Hepatocyte (in vitro differentiated cells): Measurements from ENCODE around the gene NPB. TPM values are rescaled to one million over a fixed set of nuclear protein-coding genes. Genes with fewer than 3 reads are reported as not detected.

Experiments used
- DNase-seq: peaks from one replicate; pipeline ENCODE4 v3.0.0-alpha.2; 2016; ENCODE audit warnings: low spot score
- H2AFZ ChIP-seq: fragments of 200-600 bp; sonication (generic); 2 replicates; pipeline ENCODE4 v1.6.0; 2016; ENCODE audit warnings: antibody characterized with exemption, mild to moderate bottlenecking
- H3K27ac ChIP-seq: fragments of 200-600 bp; sonication (generic); 2 replicates; pipeline ENCODE4 v1.5.1; 2016; ENCODE audit warnings: mild to moderate bottlenecking
- H3K27me3 ChIP-seq: fragments of 200-600 bp; sonication (generic); 2 replicates; pipeline ENCODE4 v1.6.1; 2016
- H3K36me3 ChIP-seq: fragments of 200-600 bp; sonication (generic); replicated peaks from 2 replicates; pipeline ENCODE4 v1.5.1; 2016; ENCODE audit warnings: low read depth; ENCODE audit not compliant: insufficient read depth
- H3K4me1 ChIP-seq: fragments of 200-600 bp; sonication (generic); 2 replicates; pipeline ENCODE4 v1.5.1; 2016; ENCODE audit warnings: mild to moderate bottlenecking, moderate library complexity; ENCODE audit not compliant: insufficient read depth
- H3K4me2 ChIP-seq: fragments of 200-600 bp; sonication (generic); 2 replicates; pipeline ENCODE4 v1.6.0; 2016
- H3K4me3 ChIP-seq: fragments of 200-600 bp; sonication (generic); 2 replicates; pipeline ENCODE4 v1.5.1; 2016; ENCODE audit warnings: mild to moderate bottlenecking
- H3K79me2 ChIP-seq: fragments of 200-600 bp; sonication (generic); 2 replicates; pipeline ENCODE4 v1.6.0; 2017; ENCODE audit warnings: mild to moderate bottlenecking
- H3K9me2 ChIP-seq: fragments of 200-600 bp; sonication (generic); replicated peaks from 2 replicates; pipeline ENCODE4 v1.6.0; 2017; ENCODE audit warnings: mild to moderate bottlenecking; ENCODE audit not compliant: insufficient read depth
- H3K9me3 ChIP-seq: fragments of 200-600 bp; sonication (generic); 2 replicates; pipeline ENCODE4 v1.5.1; 2016; ENCODE audit warnings: low read depth, mild to moderate bottlenecking
- H4K20me1 ChIP-seq: fragments of 200-600 bp; sonication (generic); 2 replicates; pipeline ENCODE4 v1.6.0; 2016; ENCODE audit warnings: mild to moderate bottlenecking; ENCODE audit not compliant: insufficient read depth, poor library complexity, severe bottlenecking
- CTCF ChIP-seq: fragments of 200-600 bp; sonication (generic); IDR thresholded peaks from 2 replicates; pipeline ENCODE4 v1.5.1; 2016; ENCODE audit warnings: antibody characterized with exemption, mild to moderate bottlenecking; ENCODE audit not compliant: poor library complexity
- EZH2 ChIP-seq: fragments of 200-600 bp; sonication (generic); IDR thresholded peaks from 2 replicates; pipeline ENCODE4 v1.6.1; 2016; ENCODE audit warnings: antibody characterized with exemption, mild to moderate bottlenecking, borderline replicate concordance
- EZH2phosphoT487 ChIP-seq: fragments of 200-600 bp; sonication (generic); IDR thresholded peaks from one replicate; pipeline ENCODE4 v1.6.1; 2018; ENCODE audit warnings: antibody characterized with exemption, mild to moderate bottlenecking, low read depth, moderate library complexity; ENCODE audit not compliant: unreplicated experiment, severe bottlenecking
- WGBS: methylation state at CpG from one replicate; pipeline ENCODE4 v1.1.6; 2016; ENCODE audit warnings: low lambda C conversion rate; ENCODE audit errors: missing lambda C conversion rate; 5-methylcytosine and 5-hydroxymethylcytosine counted together
- polyA plus RNA-seq: library from polyadenylated mRNA; unstranded; fragments of >200 nt; fragmentation: Nextera tagmentation; extraction: Ambion mirVana; gene quantifications from 2 replicates; pipeline ENCODE4 v1.2.1, GENCODE V29; 2016
- total RNA-seq: library from RNA; depleted of rRNA; stranded (reverse); fragments of >200 nt; gene quantifications from 2 replicates; pipeline ENCODE4 v1.2.3, GENCODE V29; 2014

NPB gene
- total and polyA plus RNA-seq, 2 experiments from 2014 or later = 0.47 to 2.2 TPM

- Histone ChIP-seq H4K20me1 (peaks cover 4% of the 10 kb centered on the region), H2AFZ (no peak overlapping the region), H3K9me3 (no peaks in the 10 kb centered on the region), H3K9me2 (no peaks in the 10 kb centered on the region), H3K4me1 (peaks cover 18% of the 10 kb centered on the region), H3K27ac (no peak overlapping the region), H3K4me3 (no peak overlapping the region), H3K36me3 (no peaks in the 10 kb centered on the region), H3K27me3 (no peaks in the 10 kb centered on the region), H3K4me2 (no peak overlapping the region), H3K79me2 (peaks cover 18% of the 10 kb centered on the region)
- no peak for TF ChIP-seq CTCF
- no peak for TF ChIP-seq EZH2phosphoT487
- TF ChIP-seq EZH2 = no peak
- no peak for DNase-seq
- 96% methylated on average over 9 of the region's 11 CpGs for WGBS
These were observed 6.8 kb downstream of the NPB start for GRCh38 chr17:81908793-81909192.

GRCh38 chr17:81909231-81909630 lies 7.2 kb downstream of the NPB start:
- H3K79me2 ChIP-seq = peaks cover 18% of the 10 kb centered on the region
- H3K4me3 ChIP-seq = no peak overlapping the region
- no peak overlapping the region for H2AFZ ChIP-seq
- peak overlapping the region; percentile 98 for H3K4me2 ChIP-seq
- no peak for DNase-seq
- H4K20me1 ChIP-seq = peaks cover 4% of the 10 kb centered on the region
- no peaks in the 10 kb centered on the region for H3K27me3 ChIP-seq
- no peaks in the 10 kb centered on the region for H3K36me3 ChIP-seq
- no peaks in the 10 kb centered on the region for H3K9me3 ChIP-seq
- peaks cover 18% of the 10 kb centered on the region for H3K4me1 ChIP-seq
- H3K9me2 ChIP-seq = no peaks in the 10 kb centered on the region
- whole genome bisulfite sequencing = 98% methylated on average over 12 of the region's 12 CpGs
- TF ChIP-seq EZH2phosphoT487 (no peak), CTCF (no peak), EZH2 (no peak)
- no peak overlapping the region for H3K27ac ChIP-seq

- peak overlapping the region; percentile 66 for H3K4me3 ChIP-seq
- no peaks in the 10 kb centered on the region for H3K9me3 ChIP-seq
- H3K4me2 ChIP-seq = peak overlapping the region; percentile 98
- no peaks in the 10 kb centered on the region for H3K36me3 ChIP-seq
- peak overlapping the region; percentile 88 for H3K27ac ChIP-seq
- H4K20me1 ChIP-seq = peaks cover 4% of the 10 kb centered on the region
- peaks cover 24% of the 10 kb centered on the region for H3K79me2 ChIP-seq
- no peaks in the 10 kb centered on the region for H3K27me3 ChIP-seq
- no peaks in the 10 kb centered on the region for H3K9me2 ChIP-seq
- peak; percentile 74 for DNase-seq
- peaks cover 18% of the 10 kb centered on the region for H3K4me1 ChIP-seq
- WGBS = 34% methylated on average over 22 of the region's 23 CpGs
- H2AFZ ChIP-seq = no peak overlapping the region
- no peak for TF ChIP-seq CTCF
- TF ChIP-seq EZH2 = no peak
- TF ChIP-seq EZH2phosphoT487 = no peak
These were observed 8.2 kb downstream of the NPB start for GRCh38 chr17:81909966-81910839.
